ENCODE data around the gene ARMH1. TPM values are rescaled to one million over a fixed set of nuclear protein-coding genes. Genes with fewer than 3 reads are reported as not detected.
"Not testable (repeated sequence)": the region's sequence is repeated elsewhere in the genome, so short reads cannot be mapped to it uniquely, and the experiment has no call there.

Gene ARMH1
- total RNA-seq, 6 experiments from 2014 or later, result 0.14 to 0.41 (median 0.32) TPM; not detected in 2

GRCh38 chr1:44730741-44731512, 56.4 kb downstream of the ARMH1 start, which contains the start of gene RNU5D-1:
RNU5D-1 (minus strand) TSS chr1:44731170.
- peak within 1 kb of the TSS; percentile 77 for H3K4me3 Mint-ChIP-seq
- peak within 1 kb of the TSS; percentile 100 for H3K27ac Mint-ChIP-seq
- peak; percentile 95 for TF ChIP-seq CTCF (IDR thresholded peaks at IDR 0.05)
- DNase-seq, result peak; percentile 98
- H3K36me3 Mint-ChIP-seq (ENCODE audit: low read depth), result no peaks in the 10 kb centered on the region
- H3K27me3 Mint-ChIP-seq (ENCODE audit: insufficient read depth), result peaks cover 4% of the 10 kb centered on the region; the same call in 1 of the 2 replicates
- peaks cover 52% of the 10 kb centered on the region for H3K4me1 Mint-ChIP-seq (ENCODE audit: low read depth)
- 0 out of 2 replicates have a peak, but pooled peaks cover 3% of the 10 kb centered on the region for H3K9me3 Mint-ChIP-seq

GRCh38 chr1:44733365-44733764, 58.9 kb downstream of the ARMH1 start:
- 0 out of 2 replicates have a peak overlapping the region, but pooled peaks have one; percentile 16 for H3K4me3 Mint-ChIP-seq
- peaks cover 35% of the 10 kb centered on the region for H3K4me1 Mint-ChIP-seq (ENCODE audit: low read depth)
- H3K36me3 Mint-ChIP-seq (ENCODE audit: low read depth), result no peaks in the 10 kb centered on the region
- H3K9me3 Mint-ChIP-seq, result 0 out of 2 replicates have a peak, but pooled peaks cover 3% of the 10 kb centered on the region
- peak; percentile 72 for DNase-seq
- H3K27ac Mint-ChIP-seq, result no peak overlapping the region; the same call in 1 of the 2 replicates
- TF ChIP-seq CTCF (IDR thresholded peaks at IDR 0.05), result no peak
- peaks cover 4% of the 10 kb centered on the region; the same call in 1 of the 2 replicates for H3K27me3 Mint-ChIP-seq (ENCODE audit: insufficient read depth)

- Mint-ChIP-seq H3K27ac (no peak overlapping the region; the same call in 1 of the 2 replicates), H3K4me1 (ENCODE audit: low read depth) (peaks cover 34% of the 10 kb centered on the region), H3K4me3 (0 out of 2 replicates have a peak overlapping the region, but pooled peaks have one; percentile 16), H3K9me3 (0 out of 2 replicates have a peak, but pooled peaks cover 3% of the 10 kb centered on the region), H3K36me3 (ENCODE audit: low read depth) (no peaks in the 10 kb centered on the region), H3K27me3 (ENCODE audit: insufficient read depth) (peaks cover 4% of the 10 kb centered on the region; the same call in 1 of the 2 replicates)
- TF ChIP-seq CTCF (IDR thresholded peaks at IDR 0.05), result no peak
- DNase-seq, result no peak
Observed at GRCh38 chr1:44733784-44734183, 59.3 kb downstream of the ARMH1 start.

- Mint-ChIP-seq H3K4me1 (ENCODE audit: low read depth) (peaks cover 39% of the 10 kb centered on the region), H3K4me3 (no peak overlapping the region), H3K9me3 (no peaks in the 10 kb centered on the region), H3K36me3 (ENCODE audit: low read depth) (peaks cover 9% of the 10 kb centered on the region; the same call in 1 of the 2 replicates), H3K27me3 (ENCODE audit: insufficient read depth) (no peaks in the 10 kb centered on the region), H3K27ac (no peak overlapping the region)
- DNase-seq, result no peak
- TF ChIP-seq CTCF (IDR thresholded peaks at IDR 0.05), result no peak
Observed at GRCh38 chr1:44735992-44736391, 61.5 kb downstream of the ARMH1 start.

GRCh38 chr1:44738953-44739306, 64.4 kb downstream of the ARMH1 start:
- H3K9me3 Mint-ChIP-seq; DNase-seq; H3K27me3 Mint-ChIP-seq (ENCODE audit: insufficient read depth): not testable (repeated sequence)
- Mint-ChIP-seq H3K36me3 (ENCODE audit: low read depth) (peaks cover 15% of the 10 kb centered on the region; the same call in 1 of the 2 replicates), H3K4me1 (ENCODE audit: low read depth) (peaks cover 33% of the 10 kb centered on the region), H3K4me3 (peak overlapping the region; percentile 98), H3K27ac (peak overlapping the region; percentile 92)

All from HFFc6 (cell line).